A549 treated with ZK216348 at 1 μM for 4 hours (cell line): ENCODE data around the gene ADAMTS3. TPM values are rescaled to one million over a fixed set of nuclear protein-coding genes. Genes with fewer than 3 reads are reported as not detected.

Experiments
- total RNA-seq: library from RNA; stranded (reverse); fragments of 200-300 nt; extraction: Qiagen RNA extraction; gene quantifications from 5 replicates; pipeline ENCODE4 v1.2.3, GENCODE V29; 2022; ENCODE audit warnings: low read depth

The ADAMTS3 gene
- total RNA-seq: not detected in 5 replicates

DNA sequence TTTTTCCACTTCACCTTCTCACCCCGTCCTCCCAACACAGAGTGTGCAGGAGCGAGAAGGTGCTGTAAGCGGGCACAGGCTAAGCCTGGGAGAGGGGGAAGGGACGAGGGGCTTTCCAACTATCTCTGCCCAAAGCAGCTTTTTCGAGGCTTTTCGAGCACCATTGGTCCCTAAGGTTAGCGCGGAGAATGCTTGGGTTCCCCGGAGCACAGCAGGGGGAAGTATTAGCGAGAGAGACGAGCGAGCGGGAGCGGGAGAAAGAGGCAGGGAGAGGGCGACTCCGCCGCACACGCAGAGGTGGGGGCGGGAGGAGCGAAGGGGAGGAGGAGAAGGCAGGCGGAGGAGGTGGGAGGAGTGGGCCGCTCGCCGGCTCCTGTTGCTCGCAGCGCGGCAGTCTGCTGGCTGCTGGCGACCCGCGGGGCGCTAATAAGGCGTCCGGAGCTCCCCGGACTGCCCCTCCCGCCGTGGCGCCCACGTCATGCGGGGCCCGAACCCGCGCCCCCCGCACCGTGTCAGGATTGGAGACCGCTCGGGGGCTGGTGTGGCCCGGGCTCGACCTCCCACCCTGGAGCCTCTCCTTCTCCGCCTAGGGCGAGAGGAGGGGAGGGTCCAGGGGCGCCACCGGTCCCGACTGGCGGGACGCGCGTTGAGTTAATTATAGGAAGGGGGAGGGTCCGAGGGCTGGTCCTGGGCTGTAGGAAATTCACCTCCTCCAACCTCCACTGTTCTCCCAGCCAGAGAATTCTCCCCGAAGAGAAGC lies at the start of gene ADAMTS3:
Gene ADAMTS3 (minus strand): TSS at position 263 of the 760 bp plus-strand sequence. CDS start 459 bp downstream, outside the sequence.

